HG03064 (cell line): ENCODE results near the gene CHID1.

Source experiments
- ATAC-seq: cut with Tn5 transposase; IDR thresholded peaks from one replicate; pipeline ENCODE4 v1.9.1; 2021; ENCODE audit warnings: low read depth; ENCODE audit not compliant: unreplicated experiment

The CHID1 gene

DNA sequence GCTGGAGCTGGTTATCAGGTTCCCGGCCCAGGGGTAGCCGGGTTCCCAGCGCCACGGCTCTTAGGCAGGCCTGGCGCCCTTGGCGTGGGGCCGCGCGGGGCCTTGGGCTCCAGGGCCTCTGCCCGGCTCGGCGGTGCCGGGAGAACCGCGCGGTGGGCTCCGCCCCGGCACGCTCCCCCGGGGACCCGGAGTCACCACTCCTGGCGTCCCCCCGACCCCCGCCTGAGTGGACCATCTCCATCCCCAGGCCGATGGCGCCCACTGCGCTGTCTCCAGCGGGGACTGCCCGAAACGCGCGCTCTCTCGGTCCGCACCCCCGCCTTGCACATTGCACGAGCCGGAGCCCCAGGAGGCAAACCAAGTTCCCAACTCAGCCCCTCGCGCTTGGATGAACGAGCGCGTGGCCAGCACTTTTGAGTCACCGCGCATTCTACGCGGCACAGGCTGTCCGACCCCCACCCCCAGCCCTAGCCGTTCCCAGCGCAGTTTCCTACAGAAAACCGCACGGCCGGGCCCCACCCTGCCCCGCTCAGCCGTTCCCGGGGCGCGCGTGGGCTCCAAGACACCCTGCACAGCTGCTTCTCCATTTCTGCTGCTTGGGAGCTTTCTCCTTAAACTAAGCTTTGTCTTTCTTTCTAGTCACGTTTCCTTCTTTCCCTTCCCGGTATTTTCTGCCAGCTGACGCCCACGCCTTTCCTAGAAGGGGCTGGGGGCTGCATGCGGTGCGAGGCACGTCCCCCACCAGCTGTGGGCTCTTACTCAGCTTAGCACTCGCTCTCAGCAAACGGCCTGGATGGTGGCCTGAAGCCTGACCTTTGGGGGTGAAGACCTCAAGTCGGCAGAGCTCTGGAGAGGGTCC, 650 bp upstream of the CHID1 start:
- ATAC-seq = peak; percentile 44

DNA sequence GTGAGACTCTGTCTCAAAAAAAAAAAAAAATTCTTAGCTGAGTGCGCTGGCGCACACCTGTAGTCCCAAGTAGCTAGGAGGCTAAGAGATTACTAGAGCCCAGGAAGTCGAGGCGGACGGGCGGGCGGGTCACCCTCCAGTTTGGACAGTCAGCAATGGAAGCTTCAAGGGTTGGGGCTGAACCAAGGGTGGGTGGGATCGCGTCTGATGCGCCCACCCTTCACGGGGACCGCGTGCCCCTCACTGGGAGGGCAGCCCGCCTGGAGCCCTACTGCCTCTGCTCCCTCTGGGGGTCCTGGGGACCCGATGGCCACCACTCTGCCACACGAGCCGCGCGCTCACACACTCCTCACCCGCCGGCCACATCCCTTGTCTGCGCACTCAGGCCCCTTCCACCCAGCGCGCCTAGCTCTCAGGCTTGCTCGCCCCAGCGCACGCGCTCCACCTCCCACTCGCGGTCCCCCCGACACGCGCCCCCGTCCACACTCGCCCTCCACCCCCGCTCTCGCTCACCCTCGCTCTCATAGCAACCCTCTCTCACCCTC, 494 bp downstream of the CHID1 start:
- ATAC-seq = peak; percentile 31

- ATAC-seq = no peak
Observed at GRCh38 chr11:909406-909805, 1.2 kb downstream of the CHID1 start.

- ATAC-seq = no peak
Observed at GRCh38 chr11:908273-908672, 2.3 kb downstream of the CHID1 start.

GRCh38 chr11:907668-908067, 2.9 kb downstream of the CHID1 start:
- no peak for ATAC-seq

GRCh38 chr11:905952-906351, 4.7 kb downstream of the CHID1 start:
- no peak for ATAC-seq

GRCh38 chr11:904380-904779, 6.2 kb downstream of the CHID1 start:
- ATAC-seq = no peak

DNA sequence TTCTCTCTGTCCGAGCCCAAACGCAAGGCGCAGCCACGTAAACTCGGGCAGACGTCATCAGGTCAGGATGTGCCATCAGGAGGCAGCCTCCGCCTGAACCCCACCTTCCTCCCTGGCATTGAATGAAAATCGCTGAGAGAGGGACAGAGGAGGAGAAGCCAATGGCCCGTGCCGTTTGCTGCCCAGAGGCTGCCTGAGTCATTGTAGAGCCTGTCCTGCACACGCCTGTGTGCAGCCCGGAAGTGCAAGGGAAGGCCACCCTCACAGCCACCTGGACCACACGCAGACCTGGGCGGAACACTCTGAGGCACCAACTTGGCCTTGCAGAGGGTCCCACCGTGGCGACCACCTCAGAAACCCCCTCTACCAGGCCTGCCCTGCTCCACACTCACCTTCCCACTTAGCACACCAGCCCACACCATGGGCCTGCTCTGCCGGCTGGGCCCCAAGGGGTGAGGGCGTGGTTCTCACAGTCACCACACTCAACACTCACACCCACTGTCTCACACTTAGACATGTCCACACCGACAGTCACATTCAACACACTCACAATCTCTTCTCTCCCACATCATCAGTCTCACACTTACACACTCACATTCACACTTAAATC, 9.1 kb downstream of the CHID1 start:
- no peak for ATAC-seq

- no peak for ATAC-seq
Observed at GRCh38 chr11:900545-900944, 10.1 kb downstream of the CHID1 start.

GRCh38 chr11:899724-900123, 10.9 kb downstream of the CHID1 start:
- ATAC-seq = no peak

DNA sequence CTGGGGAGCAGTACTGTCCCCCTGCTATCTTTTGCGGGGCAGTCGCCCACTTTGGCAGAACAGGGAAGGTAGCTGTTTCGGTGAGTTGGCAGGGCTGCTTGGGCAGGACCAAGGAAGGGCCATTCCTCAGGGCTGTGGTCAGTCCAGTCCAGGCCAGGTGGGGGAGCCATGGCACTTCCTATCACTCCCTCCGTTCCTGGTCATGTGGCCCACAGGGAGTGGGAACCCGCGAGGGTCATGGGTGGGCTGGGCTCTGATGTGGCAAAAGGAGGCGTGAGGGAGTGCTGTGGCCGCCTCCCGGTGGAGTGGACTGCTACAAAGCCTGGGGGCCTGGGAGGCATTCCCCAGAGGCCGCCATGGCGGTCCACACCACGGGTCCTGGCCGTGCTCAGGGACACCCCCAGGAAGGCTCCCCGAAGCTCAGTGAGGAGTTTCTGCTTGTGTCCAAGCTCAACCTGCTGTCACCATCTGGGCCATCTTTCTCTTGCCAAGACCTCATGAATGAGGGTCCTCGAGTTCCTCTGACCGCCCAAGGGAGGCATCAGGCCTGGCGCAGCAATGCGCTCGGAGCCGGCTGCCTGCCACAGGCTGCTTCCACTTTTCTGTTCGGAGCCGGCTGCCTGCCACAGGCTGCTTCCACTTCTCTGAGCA, 11.9 kb downstream of the CHID1 start:
- no peak for ATAC-seq

- no peak for ATAC-seq
Observed at GRCh38 chr11:898143-898511, 12.5 kb downstream of the CHID1 start.

DNA sequence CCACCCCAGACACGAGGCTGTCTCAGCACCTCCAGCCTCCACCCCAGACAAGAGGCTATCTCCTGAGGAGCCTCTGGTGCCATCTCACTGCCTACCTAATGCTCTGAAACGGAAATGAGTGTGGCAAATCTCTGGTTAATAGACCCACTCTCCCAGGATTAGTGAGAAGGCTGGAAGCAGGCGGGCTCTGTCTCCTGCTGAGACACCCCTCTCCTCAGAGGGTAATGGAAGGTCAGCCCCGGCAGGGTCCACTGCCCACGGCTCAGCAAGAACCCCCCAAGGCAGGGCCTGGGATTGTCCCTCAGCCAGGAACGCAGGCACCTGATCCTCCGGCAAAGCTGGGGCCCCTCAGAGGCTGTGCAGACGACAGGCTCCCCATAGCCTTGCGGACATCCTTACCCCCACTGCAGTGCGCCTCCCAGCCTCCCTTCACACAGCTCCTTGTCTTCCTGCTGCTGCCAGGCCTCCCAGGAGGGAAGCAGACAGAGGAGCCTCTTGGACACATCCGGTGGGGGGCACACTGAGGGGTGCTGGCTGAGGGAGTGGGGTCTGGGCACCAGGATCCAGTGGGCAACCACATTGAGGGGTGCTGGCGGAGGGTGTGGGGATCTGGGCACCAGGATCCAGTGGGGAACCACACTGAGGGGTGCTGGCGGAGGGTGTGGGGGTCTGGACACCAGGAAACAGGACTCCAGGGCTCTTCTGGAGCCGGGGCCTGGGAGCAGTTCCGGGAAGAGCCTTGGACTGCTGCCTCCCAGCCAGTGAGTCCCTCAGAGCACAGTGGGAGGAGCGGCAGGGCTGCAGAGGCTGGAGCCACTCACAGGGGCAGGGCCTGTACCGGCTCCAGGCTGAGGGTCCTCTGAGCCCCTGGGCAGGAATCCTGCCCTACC, 13.1 kb downstream of the CHID1 start:
- ATAC-seq = no peak

DNA sequence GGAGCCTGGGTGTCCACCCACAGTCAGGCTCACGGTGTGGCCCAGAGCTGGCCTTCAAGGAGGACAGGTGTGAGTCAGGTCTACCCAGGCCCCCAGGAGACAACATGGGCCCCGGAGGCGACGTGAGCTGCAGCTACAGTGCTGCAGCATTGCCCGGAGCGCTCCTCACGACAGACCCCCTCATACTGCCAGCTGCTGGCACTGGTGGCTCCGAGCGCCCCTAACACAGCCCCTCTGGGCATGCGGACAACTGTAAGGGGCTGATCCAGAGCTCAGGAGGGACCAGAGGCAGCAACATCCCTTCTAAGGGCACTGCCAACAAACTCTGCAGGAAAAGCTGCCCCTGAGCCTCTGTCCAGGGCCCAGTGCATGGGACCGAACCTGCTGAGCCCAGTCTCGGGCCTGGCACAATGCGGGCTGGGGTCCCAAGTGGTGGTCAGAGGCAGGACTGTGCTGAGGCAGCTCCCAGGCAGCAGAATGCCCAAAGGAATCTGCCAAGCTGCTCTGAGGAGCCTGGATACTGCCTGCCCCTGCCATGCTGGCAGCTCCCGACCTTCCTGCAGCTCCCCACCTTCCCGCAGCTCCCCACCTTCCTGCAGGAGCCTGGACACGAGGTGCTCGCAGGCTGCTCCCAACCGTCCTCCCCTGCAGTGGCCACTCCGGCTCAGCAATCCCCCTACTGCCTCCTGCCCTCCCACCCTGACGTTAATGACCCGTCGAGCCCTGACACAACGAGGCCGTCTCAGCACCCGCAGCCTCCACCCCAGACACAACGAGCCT, 15.1 kb downstream of the CHID1 start:
- no peak for ATAC-seq

- ATAC-seq = no peak
Observed at GRCh38 chr11:894575-895201, 15.9 kb downstream of the CHID1 start.

DNA sequence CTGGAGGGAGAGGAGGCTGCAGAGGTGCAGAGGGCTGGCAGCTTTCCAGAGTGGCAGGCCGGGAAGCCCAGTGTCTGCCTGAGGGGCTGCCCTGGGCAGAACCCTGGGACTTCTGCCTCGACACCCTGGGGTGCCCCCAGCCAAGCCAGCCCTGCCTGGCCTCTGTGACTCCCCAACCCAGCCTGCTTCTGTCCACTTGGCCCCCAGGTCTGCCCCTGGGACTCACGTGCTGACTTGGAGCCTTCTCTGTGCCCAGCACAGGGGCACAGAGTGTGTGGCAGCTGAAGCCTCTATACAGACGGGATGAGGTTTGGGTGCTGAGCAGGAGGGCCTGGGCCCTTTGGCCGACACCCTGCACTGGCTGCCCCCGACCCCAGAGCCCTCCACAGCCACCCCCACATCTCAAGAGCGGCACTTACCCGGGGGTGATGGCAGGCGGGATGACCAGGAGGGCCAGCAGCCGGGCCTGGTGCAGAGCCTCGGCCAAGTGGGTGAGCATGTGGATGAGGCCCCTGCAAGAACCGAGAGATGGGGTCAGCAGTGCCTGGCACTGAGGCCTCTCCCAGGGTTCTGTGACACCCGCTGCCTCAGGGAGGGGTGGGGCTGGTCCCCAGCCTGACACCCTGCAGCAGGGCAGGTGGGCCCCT, 17.5 kb downstream of the CHID1 start:
- no peak for ATAC-seq

GRCh38 chr11:890794-891540, 19.6 kb downstream of the CHID1 start:
- ATAC-seq = no peak
